Stimulated activated CD8-positive, alpha-beta memory T cell treated with anti-CD3 and anti-CD28 coated beads, Interleukin-15, amount 100 ng/mL, for 24 hours (primary cell): ENCODE results near the gene HAVCR1.
"Not testable (repeated sequence)": the region's sequence is repeated elsewhere in the genome, so short reads cannot be mapped to it uniquely, and the experiment has no call there.

Experiments used
- DNase-seq: peaks from one replicate; pipeline ENCODE4 v3.0.0-alpha.2; 2020; ENCODE audit warnings: low read depth

HAVCR1 gene

GRCh38 chr5:157059093-157059539, at the start of gene HAVCR1:
HAVCR1 (minus strand) TSS chr5:157059116; CDS start chr5:157057943, 1,173 bp downstream.
- no peak for DNase-seq

- no peak for DNase-seq
Observed at GRCh38 chr5:157107508-157107907, 48.6 kb upstream of the HAVCR1 start.

- DNase-seq, result no peak
Observed at GRCh38 chr5:157106630-157107461, 47.9 kb upstream of the HAVCR1 start.

- DNase-seq, result no peak
Observed at GRCh38 chr5:157100140-157100679, 41.3 kb upstream of the HAVCR1 start.

GRCh38 chr5:157088342-157088990, 29.6 kb upstream of the HAVCR1 start:
- DNase-seq, result no peak

GRCh38 chr5:157086751-157087359, 27.9 kb upstream of the HAVCR1 start:
- no peak for DNase-seq

- no peak for DNase-seq
Observed at GRCh38 chr5:157085930-157086329, 27.0 kb upstream of the HAVCR1 start.

- no peak for DNase-seq
Observed at GRCh38 chr5:157080286-157080685, 21.4 kb upstream of the HAVCR1 start.

GRCh38 chr5:157076558-157076957, 17.6 kb upstream of the HAVCR1 start:
- no peak for DNase-seq

- DNase-seq, result no peak
Observed at GRCh38 chr5:157072508-157072907, 13.6 kb upstream of the HAVCR1 start.

GRCh38 chr5:157069949-157070348, 11.0 kb upstream of the HAVCR1 start:
- DNase-seq, result no peak

GRCh38 chr5:157068785-157069184, 9.9 kb upstream of the HAVCR1 start:
- DNase-seq, result no peak

- no peak for DNase-seq
Observed at GRCh38 chr5:157068339-157068738, 9.4 kb upstream of the HAVCR1 start.

GRCh38 chr5:157067005-157067404, 8.1 kb upstream of the HAVCR1 start:
- no peak for DNase-seq

- no peak for DNase-seq
Observed at GRCh38 chr5:157066080-157066479, 7.2 kb upstream of the HAVCR1 start.

- no peak for DNase-seq
Observed at GRCh38 chr5:157063776-157064430, 5.0 kb upstream of the HAVCR1 start.

- DNase-seq, result no peak
Observed at GRCh38 chr5:157059891-157060290, 975 bp upstream of the HAVCR1 start.

- no peak for DNase-seq
Observed at GRCh38 chr5:157057459-157058370, 1.2 kb downstream of the HAVCR1 start.

GRCh38 chr5:157056848-157057247, 2.1 kb downstream of the HAVCR1 start:
- not testable (repeated sequence) for DNase-seq

- no peak for DNase-seq
Observed at GRCh38 chr5:157051604-157052245, 7.2 kb downstream of the HAVCR1 start.

- DNase-seq, result no peak
Observed at GRCh38 chr5:157050050-157050449, 8.9 kb downstream of the HAVCR1 start.
